Measurements from ENCODE around the gene GPD1.
A peak's percentile ranks its signal among the peaks of the same experiment; 100 is the strongest.

Gene GPD1

DNA sequence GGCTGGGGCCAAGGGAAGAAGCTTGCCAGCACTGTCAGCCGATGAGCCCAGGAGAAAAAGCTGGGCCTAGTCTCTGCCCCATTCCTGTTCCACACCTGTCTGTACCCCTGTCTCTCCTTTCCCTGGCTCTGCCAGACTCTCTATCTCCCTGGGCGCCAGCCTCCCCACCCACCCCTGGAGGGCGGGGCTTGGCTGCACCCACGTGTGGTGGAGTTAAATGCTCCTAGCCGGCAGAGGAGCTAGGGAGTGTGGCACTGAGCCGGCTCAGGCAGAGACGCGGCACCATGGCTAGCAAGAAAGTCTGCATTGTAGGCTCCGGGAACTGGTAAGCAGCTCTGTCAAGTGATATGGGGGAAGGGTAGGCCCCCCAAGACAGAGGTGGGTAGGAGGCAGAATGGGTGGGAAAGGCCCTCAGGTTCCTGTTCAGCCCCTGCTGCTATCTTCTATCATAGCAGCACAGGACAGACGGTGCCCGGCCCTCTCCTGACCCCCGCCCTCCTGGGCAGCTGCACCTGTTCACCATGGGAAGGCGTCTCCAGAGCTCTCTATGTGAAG lies at the start of gene GPD1:
Gene GPD1, plus strand, starts transcription at position 242 of the 555 bp plus-strand sequence. Its CDS starts 43 bp downstream, at position 285.
- peak; percentile 35 to 45 for DNase-seq

DNA sequence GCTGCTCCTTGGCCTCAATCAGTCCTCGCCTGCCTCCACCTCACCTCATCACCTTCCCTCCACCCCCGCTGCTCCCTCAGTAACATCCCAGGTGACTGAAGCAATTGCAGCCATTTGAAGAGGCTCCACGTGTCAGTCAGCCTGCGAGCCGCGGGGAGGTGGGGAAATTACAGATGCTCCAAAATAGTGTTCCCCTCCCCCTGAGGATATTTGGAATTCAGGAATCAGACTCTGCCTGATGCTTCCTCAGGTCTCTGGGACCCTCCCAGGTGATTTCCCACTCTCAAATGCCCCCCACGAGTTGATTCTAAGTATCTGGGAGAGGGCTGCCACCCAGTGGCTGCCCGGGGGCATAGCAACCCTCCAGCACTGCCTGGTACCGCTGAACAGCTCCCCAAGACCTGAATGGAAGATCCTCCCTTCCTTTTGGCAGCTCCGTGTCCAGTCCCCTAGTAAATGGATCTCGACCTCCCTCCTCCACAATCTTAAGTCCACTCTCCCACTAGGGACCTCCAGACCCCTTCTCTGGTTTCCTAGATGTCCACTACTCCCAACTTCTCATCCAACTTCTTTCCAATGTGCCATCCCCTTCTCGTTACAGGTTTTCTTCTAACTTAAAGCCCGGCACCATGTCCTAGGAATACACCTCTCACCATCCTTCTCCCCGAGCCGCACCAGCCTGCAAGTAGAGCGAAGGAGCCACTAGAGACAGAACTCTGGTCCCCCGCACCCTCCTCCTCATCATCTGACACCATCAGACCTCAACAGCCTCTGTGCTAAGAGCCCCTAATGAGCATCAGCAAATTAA lies 47.8 kb upstream of the GPD1 start:
- peak; percentile 17 to 37 for DNase-seq

DNA sequence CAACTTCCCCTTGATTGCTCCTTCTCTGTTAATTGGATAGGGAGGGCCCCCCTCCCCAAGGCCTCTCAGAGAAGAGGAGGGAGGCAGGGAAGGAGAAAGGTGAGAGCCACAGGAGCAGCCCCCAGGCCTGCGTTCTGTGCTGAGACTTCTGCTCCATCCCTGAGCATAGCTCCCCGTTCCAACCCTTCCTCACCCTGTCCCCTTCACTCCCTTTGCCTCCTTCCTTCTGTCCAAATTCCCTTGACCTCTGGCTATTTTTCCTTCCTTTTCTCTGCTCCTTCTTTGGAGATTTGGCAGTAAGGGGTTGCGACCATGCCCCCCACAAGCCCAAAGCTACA lies 47.2 kb upstream of the GPD1 start:
- DNase-seq, result no peak

DNA sequence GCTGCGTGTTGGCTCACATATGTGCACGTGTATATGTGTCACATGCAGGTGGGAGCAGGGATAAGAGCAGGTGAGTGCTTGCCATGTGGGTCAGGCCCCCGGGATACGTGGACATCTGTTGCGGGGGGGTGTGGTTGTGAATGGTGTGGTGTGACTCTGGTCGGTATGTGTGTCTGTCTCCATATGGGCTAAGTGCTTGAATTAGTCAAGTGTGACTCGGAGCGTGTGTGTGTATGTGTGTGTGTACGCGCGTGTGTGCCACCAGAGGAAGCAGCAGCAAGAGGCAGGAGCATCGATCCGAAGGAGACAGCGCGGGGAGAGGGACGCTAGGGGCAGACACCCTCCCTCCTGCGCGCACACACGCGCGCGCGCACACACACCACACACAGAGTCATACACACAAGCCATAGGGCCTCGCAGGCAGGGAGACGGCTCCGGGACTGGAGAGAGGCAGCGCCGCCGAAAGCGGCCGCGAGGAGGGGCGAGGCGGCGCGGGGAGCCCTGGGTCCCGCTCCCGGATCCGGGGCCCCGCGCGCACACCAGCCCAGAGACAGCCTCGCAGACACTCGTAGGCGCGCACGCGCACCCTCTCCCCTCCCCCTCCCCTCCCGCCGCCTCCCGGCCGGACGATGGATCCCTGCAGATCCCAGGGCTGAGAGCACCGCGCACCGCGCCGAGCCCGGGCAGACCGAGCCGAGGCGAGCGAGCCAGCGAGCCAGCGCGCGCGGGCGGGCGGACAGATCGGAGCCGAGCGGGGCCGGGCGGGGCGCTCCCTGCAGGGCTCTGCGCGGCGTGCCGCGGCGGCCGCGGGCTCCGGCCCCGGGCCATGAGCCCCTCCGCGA lies 46.6 kb upstream of the GPD1 start, which contains the start of gene ASIC1:
Gene ASIC1, plus strand, starts transcription at position 597 of the 842 bp plus-strand sequence. CDS start 1,171 bp downstream, outside the sequence.
- DNase-seq, result peak; percentile 57 to 76

DNA sequence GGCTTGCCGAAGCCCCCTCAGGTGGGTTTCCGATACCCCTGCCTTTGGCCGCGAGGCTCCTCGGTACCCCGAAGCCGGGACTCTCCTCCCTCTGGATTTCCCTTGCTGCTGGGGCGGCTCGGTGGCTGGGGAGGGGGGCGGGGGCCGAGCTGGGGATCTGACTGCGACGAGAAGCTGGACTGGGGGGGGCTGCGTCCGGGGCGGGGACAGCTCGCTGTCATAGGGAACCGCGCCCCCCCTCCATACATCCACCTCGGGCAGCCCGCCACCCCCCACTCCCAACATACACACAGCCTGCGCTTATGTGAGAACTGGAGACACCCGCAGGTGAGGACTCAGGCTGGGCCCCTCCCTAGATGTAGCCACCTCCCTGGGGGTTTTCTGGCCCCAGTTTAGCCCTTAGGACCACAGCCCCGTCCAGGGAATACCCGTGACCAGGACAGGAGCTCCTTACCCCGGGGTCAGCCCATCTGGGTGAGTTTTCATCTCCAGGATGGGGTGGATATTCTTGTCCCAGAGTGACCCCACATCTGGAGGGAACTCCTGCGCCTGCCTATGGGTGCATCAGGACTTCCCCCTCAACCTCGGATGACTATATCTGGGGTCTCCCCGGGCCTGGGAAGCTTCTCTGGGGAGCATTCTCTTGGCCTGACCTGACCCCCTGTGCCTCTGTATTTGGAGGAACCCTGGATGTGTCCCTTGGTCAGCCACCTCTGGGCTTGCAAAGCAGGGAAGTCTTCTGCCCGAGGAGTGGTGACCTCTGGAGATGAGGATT lies 45.7 kb upstream of the GPD1 start:
- no peak for DNase-seq

DNA sequence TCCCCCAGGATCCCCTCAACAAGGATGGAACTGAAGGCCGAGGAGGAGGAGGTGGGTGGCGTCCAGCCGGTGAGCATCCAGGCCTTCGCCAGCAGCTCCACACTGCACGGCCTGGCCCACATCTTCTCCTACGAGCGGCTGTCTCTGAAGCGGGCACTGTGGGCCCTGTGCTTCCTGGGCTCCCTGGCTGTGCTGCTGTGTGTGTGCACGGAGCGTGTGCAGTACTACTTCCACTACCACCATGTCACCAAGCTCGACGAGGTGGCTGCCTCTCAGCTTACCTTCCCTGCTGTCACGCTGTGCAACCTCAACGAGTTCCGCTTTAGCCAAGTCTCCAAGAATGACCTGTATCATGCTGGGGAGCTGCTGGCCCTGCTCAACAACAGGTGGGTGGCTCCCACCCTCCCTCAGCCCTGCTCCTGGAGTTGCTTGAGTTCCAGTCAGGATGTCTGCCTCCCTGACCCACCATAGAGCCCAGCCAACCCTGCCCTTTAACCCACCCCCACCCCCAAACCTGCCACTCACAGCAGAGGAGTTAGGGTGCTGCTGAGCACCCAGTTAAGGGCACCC lies 45.0 kb upstream of the GPD1 start:
- DNase-seq, result no peak

DNA sequence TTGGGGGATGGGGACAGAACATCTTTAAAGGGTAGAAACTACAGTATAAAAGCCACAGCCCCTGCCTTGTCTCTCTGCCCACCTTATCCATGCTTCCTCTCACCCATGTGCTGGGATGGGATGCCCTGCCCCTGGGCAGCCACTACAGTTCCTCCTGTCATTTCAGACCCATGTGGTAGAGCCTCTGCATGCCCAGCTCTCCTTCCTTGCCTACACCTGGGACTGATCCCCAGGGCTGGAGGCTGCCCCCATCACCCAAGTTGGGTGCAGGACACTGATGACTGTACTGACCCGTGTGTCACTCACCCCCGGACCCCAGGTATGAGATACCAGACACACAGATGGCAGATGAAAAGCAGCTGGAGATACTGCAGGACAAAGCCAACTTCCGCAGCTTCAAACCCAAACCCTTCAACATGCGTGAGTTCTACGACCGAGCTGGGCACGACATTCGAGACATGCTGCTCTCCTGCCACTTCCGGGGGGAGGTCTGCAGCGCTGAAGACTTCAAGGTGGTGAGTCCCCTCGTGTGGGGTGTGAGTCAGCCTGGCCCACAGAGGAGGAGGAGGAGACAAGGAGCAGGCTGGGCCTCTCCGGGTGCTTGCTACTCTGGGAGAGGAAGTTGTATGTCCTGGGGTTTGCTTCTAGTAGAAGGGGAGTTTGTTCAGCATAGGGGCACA lies 44.2 kb upstream of the GPD1 start:
- no peak for DNase-seq

DNA sequence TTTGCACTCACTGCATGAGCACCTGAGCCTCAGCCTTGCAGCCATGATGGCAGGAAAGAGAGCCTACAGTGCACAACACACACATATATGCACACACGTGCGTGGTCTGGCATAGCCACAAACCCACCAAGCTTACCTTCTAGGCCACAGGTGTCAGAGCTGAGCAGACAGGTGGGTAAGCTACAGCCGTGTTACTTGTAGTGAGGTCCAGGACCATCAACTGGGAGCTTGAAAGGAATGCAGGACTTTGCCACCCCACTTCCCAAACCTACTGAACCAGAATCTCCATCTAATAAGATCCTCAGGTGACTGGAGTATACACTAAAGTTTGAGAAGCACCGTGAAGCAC lies 43.7 kb upstream of the GPD1 start:
- DNase-seq, result no peak

DNA sequence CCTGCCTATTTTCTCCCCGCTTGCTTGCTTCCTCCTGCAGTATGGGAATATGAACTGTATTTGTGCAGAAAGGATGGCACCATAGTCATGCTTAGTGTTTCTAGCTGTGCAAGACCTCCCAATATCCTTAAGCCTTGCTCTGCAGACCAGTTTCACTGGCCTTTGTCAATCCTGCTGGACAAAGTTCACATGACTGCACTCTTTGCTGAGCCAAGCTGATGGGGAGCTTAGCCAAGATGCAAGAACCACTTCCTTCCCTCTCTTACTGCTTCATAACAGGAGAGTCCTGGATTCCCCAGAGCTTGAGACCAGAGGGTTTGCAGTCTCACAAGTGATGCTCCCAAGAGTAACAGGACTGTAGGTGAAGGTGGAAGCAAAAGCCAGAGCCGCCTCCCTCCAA lies 42.6 kb upstream of the GPD1 start:
- peak in 1 of 2 donors; percentile 24 for DNase-seq

DNA sequence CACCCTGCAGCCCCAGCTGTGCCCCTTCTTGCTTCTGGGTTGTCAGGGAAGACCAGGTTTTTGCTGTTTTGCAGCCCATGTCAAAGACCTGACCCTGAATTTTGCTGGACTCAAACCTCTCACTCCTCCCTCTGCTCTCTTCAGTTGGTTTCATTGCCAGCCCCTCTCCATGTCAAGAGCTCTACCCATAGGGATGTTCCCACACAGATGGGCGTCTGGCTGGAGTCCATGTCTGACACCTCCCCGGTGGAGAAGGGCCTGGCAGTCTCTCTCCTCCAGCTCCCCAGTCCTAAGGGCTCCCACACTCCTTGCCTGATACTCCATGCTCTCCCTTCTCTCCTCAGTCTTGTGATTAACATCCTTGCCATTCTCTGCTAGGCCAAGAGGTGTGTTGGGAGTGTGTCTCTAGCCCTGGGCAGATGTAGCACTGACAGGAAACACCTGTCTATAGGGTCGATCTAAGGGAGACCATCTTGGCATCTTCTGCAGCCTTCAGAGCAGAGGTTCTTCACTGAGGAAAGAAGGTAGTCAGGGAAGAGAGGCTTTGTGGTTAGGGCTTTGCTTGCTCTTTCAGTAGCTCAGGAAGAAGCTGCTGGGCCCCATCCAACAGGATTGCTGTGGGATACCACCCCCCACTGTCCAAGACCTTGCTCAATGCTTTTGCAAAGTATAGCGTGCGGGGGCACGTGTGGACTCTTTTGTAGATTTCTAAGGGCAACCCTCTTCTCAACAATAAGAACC lies 41.7 kb upstream of the GPD1 start:
- no peak for DNase-seq

DNA sequence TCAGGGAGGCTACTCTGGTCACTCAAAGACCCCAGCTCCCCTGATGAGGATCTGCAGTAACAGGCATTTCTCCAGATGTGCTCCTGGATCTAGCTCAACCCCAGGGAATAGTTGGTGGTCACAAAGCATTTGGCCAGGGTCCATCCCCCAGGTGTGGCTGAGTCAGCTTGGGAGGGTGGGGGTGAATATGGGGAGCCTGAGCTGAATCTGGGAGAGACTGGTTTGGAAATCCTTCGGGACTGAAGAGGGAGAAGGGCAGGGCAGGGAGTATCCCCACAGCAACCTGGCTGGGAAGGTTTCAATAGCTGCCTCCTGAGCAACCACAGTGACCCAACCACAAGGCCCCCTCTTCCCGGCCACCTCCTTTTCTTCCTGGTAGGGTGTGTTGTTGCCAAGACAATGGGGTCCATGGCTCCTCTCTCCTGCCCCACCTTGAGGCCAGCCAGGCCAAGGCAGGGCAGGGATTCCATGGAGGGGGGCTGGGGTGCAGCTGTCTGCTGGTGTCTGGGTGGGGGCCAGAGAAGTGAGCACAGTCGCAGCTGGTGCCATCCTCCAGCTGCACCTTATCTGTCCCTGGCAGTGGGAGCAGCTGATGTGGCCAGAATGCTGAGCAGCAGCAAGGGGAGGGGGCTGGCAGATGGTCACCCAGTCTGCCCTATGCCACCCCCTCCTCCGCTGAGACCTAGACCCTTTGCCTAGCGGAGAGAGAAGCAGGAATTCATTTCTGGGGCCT lies 40.9 kb upstream of the GPD1 start:
- DNase-seq, result peak in 1 of 2 donors; percentile 25

DNA sequence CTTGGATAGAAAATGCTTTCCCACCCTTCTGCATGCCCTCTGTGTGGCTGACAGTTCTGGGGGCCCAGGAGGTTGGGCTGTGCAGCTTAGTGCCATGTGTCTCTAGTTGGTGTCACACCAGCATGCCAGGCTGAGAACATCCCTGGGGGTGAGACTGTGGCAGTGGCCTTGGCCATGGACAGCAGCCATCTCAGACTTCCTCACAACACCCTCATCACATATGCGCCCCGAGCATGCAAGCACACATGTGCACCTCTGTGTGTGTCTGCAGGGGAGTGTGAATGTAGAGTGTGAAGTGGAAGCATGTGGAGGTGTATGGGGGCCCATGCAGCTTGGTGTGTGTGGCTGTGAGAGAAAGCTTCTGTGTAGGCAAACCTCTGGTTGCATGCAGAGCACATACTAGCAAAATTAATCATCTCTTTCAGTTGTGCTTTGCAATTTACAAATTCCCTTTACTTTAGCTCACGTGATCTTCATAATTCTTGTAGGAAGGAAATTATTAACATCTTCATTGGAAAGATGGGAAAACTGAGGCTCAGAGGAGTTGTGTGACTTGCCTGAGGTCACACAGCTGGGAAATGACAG lies 38.0 kb upstream of the GPD1 start:
- no peak for DNase-seq

DNA sequence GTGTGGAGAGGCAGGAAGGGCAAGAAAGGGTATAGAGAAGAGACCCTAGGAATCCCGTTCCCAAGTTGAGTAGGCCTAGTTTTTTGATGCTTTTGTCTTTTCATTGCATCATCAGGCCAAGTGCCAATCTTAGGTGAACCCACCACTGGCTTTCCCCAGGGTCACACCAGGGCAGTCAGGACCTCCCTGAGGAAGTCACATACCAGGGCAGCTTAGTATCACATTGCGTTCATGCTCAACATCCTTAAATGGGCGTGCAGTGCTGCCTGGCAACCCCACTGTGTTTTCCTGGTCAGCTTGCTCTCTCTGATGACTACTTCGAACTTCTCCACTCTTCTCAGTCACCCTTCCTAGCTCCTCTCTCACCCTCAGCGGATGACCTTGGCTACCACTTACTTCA lies 37.4 kb upstream of the GPD1 start:
- no peak for DNase-seq

DNA sequence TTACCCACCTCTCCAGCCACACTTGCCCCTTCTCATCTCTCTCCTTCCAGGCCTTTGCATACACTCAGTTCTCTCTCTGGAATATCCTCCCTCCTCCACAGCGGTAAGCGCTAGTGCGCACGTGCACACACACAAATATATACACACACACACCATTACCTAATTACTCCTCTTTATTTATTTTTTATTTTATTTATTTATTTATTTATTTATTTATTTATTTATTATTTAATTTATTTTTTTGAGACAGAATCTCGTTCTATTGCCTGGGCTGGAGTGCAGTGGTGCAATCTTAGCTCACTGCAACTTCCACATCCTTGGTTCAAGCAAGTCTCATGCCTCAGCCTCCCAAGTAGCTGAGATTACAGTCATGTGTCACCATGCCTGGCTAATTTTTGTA lies 34.7 kb upstream of the GPD1 start:
- DNase-seq, result no peak

DNA sequence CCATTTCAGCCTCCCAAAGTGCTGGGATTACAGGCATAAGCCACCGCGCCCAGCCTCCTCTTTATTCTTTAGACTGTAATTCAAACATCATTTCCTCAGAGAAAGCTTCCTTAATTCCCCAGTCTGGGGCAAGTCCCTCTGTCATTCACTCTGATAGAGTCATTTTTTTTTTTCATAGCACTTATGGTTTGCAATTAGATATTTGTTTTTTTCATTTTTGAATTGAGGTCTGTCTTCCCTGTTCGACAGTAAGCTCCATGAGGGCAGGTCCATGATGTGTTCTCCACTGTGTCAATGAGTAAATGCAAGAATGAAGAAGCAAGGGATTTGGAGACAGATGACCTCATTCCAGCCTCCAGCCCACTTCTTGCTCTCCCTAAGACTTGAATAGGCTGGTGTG lies 34.3 kb upstream of the GPD1 start:
- no peak for DNase-seq

DNA sequence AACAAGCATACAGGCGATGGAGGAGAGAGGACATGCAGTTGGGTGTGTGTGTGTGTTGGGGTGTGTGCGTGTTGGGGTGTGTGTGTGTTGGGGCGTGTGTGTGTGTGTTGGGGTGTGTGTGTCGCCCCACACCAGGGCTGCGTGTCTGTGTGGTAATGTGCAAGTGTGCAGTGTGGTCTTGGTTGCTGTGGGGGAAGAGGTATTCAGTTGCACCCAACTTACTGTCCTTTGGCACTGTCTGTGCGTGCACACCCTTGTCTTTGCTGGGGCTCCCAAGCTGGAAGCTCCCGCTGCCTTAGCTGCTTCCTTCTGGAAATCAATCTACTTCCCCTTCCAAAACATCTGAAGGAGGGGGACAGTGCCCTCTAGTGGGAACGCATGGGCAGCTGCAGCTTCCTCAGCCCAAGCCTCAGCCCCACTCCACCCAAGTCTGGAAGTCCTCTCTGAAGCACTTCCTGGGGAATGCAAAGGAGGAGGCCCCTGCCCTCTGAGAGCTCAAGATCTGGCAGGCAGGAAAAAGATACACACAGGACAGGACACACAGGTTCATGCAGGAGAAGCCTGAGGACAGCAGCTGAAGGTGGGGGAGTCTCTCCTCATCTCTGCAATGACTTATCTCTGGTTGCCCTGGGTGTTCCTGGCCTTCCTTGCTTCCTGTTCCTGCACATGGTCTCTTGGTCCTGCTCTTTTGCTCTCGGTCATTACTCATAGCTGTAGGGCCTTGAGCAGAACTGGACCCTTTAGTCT lies 33.3 kb upstream of the GPD1 start:
- DNase-seq, result peak; percentile 61 to 73

DNA sequence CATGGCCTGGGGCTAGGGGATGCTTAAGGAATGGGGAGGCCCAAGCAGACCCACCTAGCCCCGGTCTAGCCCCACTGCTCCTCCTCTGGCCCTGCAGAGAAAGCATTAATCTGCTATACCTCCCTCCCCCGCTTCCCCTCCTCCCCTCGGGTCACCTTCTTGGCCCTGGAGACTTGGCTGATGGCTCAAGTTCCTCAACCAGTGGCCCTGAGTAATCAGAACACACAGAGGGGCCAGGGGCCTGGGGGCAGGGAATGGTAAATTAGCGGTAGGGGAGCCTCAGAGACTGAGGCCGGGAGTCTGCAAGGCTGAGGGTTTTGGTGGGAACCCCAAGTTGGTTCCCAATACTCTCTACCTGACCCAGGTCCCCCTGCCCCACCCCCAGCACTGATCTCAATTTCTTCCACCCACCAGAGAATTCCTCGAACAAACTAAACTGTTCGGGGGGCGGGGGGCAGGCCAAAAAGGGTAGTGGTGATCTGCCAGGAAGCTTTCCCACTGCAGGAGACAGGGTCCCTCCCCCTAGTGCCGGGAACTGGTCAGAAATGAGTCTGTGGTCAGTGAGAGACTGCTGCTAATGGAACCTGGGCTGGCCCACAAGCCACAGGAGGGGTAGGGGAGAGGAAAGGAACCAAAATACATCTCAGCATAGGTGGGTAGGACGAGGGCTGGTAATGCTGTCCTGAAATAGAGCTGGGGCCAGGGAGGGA lies 31.5 kb upstream of the GPD1 start:
- no peak for DNase-seq

DNA sequence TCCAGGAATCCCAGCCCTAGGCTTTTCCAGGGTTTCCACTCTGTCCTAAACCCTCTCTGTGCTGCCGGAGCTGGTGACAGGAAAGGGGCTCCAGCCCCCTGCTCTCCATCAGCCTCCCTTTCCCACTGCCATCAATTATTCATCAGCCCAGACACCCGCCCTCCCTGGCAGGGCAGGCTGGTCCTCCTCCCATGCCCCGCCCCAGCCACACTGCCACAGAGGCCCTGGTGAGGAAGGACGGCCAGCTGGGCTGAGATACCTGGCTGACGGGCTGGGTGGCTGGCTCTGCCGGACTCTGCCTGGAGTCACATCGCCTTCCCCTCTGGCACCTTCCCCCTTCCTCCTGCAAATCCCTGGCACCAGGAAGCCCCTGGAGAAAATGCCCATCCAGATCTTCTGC lies 30.6 kb upstream of the GPD1 start:
- DNase-seq, result no peak

DNA sequence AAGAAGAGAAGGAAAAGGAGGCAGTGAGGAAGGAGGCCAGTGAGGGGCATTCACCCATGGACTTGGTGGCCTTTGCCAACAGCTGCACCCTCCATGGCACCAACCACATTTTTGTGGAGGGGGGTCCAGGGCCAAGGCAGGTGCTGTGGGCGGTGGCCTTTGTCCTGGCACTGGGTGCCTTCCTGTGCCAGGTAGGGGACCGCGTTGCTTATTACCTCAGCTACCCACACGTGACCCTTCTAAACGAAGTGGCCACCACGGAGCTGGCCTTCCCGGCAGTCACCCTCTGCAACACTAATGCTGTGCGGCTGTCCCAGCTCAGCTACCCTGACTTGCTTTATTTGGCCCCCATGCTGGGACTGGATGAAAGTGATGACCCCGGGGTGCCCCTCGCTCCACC lies 30.1 kb upstream of the GPD1 start:
- DNase-seq, result no peak
